Measurements from ENCODE around the gene NFASC. TPM values are rescaled to one million over a fixed set of nuclear protein-coding genes. Genes with fewer than 3 reads are reported as not detected.

Gene NFASC
- total RNA-seq, 2 donors from 2014 or later: 57.1 to 76.8 TPM

DNA sequence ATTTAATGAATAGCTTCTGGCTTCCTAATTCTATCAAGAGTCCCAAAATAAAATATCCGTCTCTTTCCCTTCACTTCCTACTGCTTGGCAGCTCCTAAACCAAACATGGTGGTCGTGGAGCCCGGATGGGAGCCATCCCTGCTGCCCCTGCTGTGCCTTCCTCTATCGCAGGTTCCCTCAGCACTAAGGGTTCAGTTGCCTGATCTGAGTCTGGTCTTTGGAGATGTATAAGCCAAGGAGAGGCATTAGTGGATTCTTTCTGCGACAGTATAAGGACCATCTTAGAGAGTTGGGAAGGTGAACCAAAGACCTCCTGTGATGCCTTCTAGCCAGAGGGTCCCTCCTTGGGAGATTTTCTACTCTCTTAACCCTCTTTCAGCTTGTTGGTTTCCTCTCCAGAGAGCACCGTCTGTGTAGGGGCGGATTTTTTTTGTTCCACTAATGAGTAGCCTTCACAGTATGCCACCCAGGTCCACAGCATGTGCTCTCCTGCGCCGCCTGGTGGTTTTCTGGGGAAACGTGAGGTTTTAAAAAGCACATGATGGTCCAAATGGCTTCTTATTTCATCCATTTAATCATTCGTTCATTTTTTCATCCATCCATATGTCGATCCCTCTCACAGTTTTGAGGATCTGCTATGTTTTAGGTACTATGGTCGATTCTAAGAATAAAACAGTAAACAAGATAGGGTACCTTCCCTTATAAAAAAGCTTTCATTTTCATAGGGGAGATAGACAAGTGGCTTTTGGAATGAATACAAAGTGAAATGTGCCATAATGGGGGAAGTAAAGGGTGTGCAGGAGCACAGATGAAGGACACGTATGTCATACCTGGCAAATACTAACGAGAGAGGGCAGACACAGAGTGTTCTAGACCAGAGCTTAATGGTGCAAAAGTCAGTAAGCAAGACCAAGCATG, 71.0 kb downstream of the NFASC start:
- intact Hi-C loops (cut with DNase I): loop anchor here in 1 of 2 donors (5.0 to 10.0 kb wide), 2 partner anchors 134 to 377 kb away; no protein-coding TSS in a partner anchor
- peak; percentile 89 for DNase-seq (ENCODE audit: low spot score)

DNA sequence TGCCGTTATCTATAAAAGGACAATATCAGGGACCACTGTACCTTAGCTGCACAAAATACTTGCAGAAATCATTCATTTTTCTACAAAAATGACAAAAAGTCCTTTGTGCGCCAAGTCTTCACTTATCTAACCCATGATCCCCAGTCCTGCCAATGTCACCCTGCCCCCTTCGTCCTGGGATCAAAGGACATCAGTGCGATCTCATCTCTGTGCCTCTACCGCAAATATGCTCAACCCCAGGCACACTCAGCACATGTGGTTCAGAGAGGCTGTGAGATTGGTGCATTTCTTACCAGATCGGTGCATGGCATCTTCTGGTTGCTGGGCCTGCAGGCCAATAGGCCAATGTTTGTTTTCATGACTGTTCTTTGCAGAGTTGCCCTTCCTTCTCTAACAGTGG, 72.8 kb downstream of the NFASC start:
- DNase-seq (ENCODE audit: low spot score): no peak
- intact Hi-C loops (cut with DNase I): loop anchor here in 1 of 2 donors (5.0 to 10.0 kb wide), 2 partner anchors 136 to 379 kb away; no protein-coding TSS in a partner anchor

DNA sequence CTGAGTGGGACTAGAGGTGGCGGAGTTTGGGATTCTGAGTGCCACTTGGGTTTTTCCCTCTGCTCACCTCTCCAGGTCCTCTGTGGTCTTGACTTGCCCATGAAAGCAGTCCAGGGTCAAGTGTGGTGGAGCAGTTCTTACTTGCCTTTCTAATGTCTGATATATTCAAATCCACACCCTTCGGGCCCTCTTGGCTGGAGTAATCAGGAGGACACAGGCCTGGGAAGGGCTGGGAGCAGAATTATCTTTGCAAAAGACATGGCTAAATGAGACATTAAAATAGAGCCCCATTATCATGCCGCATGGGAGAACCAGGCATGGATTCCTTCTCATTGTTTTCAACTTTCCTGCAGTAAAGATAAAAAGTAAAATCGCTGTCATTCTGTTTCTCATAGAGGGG, 74.0 kb downstream of the NFASC start:
- no peak for DNase-seq (ENCODE audit: low spot score)
- intact Hi-C loops (cut with DNase I): loop anchor here in 1 of 2 donors (5.0 to 10.0 kb wide), 2 partner anchors 137 to 380 kb away; no protein-coding TSS in a partner anchor

DNA sequence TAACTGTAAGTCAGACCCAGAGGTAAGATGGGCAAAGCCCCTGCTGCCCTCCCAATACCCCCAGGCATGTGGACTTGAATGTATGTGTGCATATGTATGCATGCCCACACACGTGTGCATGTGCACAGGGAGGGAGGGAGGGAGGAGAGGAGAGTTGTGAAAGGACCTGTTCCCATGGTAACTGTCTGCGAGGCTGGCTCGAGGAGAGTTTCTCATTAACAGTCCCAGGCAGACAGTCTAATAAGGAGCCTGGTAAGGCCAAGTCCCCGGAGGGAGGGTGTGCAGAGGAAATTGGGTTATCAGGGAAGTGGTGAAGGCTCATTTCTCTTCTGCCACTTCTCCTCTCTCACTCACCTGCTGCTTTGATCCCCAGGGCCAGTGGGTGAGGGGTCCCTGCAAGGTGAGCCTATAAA, 74.9 kb downstream of the NFASC start:
- intact Hi-C loops (cut with DNase I): loop anchor here in 1 of 2 donors (10.0 kb wide), 1 partner anchor 381 kb away; no protein-coding TSS in a partner anchor
- no peak for DNase-seq (ENCODE audit: low spot score)

DNA sequence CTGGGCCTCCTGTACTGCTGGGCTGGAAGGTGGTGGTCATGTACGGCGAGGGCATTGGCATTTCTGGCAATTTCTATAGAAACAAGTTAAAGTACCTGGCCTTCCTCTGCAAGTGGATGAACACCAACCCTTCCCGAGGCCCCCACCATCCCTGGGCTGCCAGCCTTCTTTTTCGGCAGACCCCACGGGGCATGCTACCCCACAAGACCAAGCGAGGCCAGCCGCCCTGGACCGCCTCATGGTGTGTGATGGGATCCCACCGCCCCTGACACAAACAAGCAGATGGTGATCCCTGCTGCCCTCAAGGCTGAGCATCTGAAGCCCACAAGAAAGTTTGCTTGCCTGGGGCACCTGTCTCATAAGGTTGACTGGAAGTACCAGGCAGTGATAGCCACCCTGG, 76.0 kb downstream of the NFASC start:
- intact Hi-C loops (cut with DNase I): loop anchor here in 1 of 2 donors (10.0 kb wide), 1 partner anchor 382 kb away; no protein-coding TSS in a partner anchor
- no peak for DNase-seq (ENCODE audit: low spot score)

DNA sequence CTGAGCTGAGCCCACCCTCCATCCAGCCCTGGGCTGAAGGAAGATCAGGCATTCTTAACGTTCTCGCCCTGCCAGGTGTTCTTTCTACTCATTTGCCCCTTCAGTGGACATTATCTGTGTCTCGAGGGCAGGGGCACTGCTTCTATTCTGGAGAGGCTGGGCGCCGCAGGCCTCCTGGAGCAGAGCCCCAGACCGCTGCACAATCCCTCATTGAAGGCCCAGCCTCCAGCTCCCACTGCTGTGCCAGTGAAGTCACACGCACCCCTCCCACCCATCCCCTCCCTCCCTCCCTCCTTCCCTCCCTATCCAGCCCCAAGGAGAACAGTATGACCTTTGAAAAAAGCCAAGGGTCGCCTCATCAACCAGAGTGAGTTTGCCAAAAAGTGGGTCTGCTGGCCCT, 76.7 kb downstream of the NFASC start:
- DNase-seq (ENCODE audit: low spot score): no peak
- intact Hi-C loops (cut with DNase I): loop anchor here in 1 of 2 donors (10.0 kb wide), 1 partner anchor 383 kb away; no protein-coding TSS in a partner anchor

DNA sequence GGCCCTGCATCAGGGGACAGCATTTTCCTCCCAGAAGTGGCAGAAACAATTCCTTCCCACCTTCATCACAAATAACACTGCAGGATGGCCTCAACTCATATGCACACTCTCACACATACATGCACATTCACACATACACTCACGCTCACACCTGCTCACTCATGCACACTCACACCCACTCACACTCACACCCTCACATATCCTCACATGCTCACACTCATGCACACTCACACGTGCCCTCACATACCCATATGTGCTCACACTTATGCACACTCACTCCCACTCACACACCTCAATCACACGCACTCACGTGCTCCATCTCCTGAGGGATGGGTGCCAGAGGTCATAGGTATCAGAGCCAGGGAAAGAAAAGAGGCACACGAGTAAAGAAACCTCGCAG, 77.1 kb downstream of the NFASC start:
- intact Hi-C loops (cut with DNase I): loop anchor here in 1 of 2 donors (10.0 kb wide), 1 partner anchor 383 kb away; no protein-coding TSS in a partner anchor
- DNase-seq (ENCODE audit: low spot score): no peak

DNA sequence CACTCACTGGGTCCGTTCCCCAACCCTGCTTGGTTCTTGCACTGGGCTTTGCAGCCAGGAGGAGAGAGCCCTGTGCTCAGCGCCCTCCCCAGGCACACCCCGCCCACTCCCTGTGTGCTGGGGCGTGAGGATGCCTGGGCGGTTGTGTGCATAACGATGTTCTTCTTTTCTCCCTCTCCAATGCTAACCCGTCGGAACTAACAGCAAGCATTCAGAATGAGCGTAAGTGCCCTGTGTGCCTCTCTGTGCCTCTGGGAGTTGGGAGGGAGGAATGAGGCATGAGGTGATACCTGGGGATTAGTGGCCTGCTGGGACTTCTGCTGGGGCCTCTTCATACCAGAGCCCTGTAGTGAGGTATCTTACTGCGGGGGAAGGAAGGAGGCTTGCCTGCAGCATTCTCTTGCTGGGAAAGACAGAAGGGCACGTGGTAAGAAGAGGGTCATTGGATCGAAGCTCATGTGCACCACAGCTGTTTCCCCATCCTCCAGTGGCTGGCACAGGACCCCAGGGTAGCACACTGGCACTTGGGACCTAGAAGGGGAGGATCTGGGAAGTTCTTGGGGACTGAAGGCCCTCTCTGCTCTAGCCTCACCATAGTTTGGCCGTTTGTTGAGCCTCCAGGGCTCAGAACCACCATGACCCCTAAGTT, 79.8 kb downstream of the NFASC start:
- intact Hi-C loops (cut with DNase I): no loop called here
- no peak for DNase-seq (ENCODE audit: low spot score)

- no peak for DNase-seq (ENCODE audit: low spot score)
- intact Hi-C loops (cut with DNase I): no loop called here
Observed at GRCh38 chr1:204958317-204959307, 88.0 kb downstream of the NFASC start.

- intact Hi-C loops (cut with DNase I): no loop called here
- no peak for DNase-seq (ENCODE audit: low spot score)
Observed at GRCh38 chr1:204959374-204959773, 88.7 kb downstream of the NFASC start.

DNA sequence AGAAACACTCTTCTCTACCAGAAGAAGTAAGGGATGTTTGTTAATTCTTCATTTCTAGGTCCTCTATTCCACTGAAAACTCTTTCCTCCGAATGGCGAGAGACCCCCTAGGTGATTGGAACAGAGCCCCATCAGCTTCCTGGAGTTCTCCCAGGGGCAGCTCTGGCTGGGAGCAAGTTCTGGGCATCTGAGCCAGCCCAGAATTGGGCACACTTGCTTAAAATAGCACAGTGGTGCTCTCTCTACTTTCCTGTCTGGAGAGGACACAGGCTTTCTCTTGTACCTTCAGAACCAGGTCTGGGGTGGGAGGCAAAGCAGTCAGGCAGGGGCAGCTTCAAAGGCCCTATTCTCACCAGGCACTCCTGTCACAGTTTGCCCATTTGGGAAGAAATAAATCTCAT, 89.2 kb downstream of the NFASC start:
- DNase-seq (ENCODE audit: low spot score): no peak
- intact Hi-C loops (cut with DNase I): no loop called here

DNA sequence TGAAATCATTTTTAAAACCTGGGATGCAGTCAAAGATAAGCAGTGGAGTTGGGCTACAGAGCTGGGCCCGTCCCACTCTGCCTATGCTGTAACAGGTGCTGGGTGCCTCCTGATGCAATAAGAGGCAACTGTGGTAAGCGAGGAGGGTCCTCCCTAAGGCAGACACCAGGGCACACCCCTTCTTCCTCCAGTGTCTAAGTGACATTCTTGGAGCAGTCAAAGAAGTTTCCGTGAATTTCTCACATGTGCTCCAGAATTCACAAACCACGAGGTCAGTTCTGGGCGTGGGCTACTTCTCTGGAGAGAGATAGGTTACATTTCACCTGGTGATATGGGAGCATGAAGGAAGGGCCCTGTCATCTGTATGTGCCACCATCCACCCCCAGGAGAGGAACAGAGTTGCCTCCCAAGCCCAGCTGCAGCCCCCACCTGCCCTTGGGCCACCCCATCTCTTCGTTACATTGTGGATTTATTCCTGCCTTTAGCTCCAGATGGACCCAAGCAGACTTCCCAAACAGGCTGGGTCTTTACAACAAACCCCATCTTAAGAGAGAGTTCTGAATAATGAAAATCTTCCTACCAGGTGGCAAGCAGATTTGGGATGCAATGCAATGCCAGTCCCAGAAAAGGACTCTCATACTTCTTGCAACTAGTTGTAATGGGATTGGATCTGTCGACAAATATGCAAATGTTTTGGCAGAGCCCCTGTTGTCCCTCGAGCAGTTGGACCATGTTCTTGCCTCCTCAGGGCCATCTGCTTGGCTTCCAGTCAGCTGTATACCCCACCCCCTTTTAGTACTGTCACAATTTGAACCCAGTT, 89.9 kb downstream of the NFASC start:
- no peak for DNase-seq (ENCODE audit: low spot score)
- intact Hi-C loops (cut with DNase I): no loop called here

- intact Hi-C loops (cut with DNase I): no loop called here
- no peak for DNase-seq (ENCODE audit: low spot score)
Observed at GRCh38 chr1:204961765-204962419, 91.2 kb downstream of the NFASC start.

DNA sequence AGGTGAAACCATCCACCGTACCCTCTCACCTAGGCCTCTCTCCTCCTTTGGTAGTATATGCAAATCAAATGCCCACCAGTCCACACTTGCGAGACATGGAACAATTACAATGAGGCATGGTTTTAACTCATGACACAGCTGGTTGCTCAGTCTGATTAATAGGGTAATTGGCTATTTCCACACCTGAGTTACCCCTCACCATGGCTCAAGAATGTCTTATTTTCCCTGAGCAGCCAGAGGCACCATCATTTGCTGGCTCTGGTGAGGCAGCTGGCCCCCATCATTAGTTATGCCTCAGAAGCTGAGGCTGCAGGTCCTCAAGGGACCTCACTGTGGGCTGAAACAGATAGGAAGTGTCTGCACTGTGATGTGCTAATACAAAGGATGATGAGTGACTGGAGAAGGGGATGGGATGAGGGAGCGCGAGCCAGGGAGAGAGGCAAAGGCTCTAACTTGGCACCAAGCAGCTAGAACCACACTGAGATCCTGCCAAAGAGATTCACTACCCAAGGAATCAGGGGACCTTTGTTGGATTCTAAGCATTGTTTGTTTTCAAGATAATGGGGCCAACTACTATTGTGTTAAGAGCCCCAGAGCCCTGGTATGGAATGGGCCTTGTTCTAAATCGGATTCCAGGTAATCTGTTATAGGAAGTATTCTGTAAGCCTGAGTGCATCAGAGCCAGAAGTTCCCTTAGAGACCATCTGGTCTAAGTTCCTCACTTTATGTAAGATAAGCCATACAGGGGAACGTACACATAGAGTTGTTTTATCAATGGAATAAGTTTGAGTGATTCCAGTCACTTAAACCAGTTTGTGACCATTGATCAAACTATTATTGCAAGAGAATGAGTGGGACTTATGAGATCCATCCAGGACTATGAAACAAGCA, 92.3 kb downstream of the NFASC start:
- intact Hi-C loops (cut with DNase I): no loop called here
- DNase-seq (ENCODE audit: low spot score): no peak

DNA sequence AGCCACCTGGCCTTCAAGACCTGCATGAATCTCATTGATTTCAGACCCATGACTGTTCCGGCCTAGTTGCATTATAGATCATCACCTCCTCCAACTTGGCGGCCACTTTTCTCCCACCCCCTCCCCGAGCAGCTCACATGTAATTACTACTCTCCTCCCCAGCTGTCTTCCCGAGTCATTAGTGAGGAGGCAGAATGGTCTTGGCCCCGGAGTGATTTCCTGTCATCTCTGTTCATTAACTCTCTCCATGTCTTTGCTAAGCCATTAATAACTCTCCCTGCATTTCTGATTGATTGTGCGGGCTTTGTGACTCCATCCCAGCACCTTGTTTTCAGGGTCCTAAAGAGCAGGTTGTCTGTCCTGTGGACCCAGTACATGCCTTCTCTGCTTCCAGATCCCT, 96.8 kb downstream of the NFASC start:
- no peak for DNase-seq (ENCODE audit: low spot score)
- intact Hi-C loops (cut with DNase I): no loop called here

DNA sequence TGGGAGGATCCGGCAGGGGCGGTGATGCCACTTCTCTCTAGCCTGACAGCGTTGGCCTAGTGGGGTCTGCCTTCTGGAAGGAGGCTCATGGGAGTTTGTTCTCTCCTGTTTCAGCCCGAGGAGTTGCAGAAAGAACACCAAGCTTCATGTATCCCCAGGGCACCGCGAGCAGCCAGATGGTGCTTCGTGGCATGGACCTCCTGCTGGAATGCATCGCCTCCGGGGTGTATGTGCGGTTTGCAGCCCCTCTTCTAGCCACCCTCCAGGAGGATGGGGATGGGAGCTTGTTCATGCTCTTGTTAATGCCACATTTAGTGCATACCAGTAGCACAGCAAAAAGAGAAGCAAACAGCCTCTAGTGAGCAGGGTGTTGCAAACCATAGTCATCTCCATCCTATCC, 97.5 kb downstream of the NFASC start:
- intact Hi-C loops (cut with DNase I): no loop called here
- no peak for DNase-seq (ENCODE audit: low spot score)

DNA sequence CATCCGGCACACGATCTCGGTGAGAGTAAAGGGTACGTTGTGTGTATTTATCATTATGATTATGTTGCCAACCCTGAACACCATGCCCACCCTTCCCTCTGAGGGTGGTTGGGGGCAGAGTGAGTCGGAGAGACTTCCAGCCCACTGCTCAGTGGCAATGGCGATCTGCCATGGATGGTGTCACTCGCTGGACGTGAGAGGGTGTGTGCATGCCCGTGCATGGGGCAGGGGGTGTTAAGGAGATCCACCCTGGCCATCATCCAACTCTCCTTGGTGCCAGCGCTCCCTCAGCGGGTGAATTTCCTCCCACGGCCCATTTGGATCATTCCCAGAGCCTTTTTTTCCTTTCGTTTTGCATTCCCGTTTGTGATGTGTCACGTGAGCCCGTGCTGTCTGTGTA, 98.3 kb downstream of the NFASC start:
- no peak for DNase-seq (ENCODE audit: low spot score)
- intact Hi-C loops (cut with DNase I): loop anchor here in 1 of 2 donors (1.0 kb wide), 1 partner anchor 12 kb away; no protein-coding TSS in a partner anchor
